Activated CD8-positive, alpha-beta memory T cell treated with anti-CD3 and anti-CD28 coated beads, Interleukin-2, amount 50 U/mL, for 1 hour (primary cell): ENCODE results near the gene USP40.

Experiments used
- DNase-seq: peaks from one replicate; pipeline ENCODE4 v3.0.0-alpha.2; 2020; ENCODE audit errors: extremely low read depth

Gene USP40

DNA sequence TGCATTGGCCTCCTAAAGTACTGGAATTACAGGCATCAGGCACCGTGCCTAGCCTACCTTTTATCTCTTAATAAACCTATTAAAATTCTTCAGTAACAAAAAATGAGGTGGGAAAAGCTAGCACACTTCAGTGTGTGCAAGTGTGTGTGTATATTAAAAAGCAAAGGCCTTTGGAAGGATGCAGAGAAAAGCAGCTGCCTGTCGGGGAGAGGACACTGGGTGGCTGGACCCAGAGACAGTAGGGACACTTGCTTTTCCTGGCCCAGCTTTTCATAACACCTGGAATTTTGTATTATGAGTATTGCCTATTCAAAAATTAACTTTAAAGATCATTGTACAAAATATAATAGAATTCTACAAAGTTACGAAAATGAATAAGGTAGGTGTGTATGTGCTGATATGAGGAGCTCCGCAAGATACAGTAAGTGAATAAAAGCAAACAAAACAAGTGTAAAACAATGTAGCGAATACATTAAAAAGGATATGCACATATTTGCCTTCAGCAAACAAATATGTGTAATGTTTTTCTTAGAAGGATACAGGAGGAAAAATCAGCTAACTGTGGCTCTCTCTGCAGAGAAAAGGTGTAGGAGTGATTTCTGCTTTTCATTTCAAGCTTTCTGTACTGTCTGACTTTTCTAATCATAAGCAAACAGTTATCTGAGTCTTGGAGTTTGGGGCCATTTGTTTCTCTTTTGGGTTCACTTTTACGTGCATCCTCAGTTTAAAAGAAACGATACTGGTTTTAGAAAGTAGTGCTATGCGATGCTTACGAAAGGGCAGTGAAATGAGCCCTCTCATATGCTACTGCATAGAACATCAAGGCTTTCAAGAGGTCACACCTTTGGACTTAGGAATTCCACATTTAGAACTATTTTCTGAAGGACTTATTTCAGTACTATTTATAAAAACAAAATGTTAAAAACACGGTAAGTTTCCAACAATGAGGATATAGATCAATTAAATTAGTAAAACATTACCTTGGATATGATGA lies 70.8 kb downstream of the USP40 start:
- DNase-seq, result no peak

DNA sequence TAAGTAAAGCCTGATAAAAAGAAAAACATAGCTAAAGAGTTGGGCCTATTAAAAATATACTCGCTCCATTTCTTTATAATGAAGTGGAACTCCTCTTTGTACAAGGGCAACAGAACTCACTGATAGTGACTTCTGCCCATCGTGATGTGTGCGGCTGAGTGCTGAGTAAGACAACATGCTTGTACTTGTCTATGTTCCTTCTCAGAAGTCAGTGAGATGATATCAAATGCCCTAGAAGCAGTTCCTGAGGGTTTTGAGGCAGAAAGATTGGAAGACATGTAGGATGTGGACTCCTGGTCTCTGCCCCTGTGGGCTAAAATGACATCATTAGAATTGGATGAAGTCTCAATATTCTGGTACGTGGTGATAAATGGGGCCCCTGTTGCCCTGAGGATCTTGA lies 73.8 kb downstream of the USP40 start:
- DNase-seq, result no peak

DNA sequence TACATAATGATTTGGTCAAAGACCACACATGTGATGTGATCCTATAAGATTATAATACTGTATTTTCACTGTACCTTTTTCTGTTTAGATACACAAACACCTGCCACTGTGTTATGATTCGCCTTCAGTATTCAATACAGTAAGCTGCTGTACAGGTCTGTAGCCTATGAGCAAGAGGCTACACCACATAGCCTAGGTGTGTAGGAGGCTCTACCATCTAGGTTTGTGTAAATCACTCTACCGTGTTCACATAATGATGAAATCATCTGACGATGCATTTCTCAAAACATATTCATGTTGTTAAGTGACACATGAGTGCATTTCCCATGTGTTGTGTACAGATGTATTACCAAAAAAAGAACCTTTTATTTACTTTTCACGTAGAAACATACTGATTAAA lies 74.5 kb downstream of the USP40 start:
- DNase-seq, result no peak

DNA sequence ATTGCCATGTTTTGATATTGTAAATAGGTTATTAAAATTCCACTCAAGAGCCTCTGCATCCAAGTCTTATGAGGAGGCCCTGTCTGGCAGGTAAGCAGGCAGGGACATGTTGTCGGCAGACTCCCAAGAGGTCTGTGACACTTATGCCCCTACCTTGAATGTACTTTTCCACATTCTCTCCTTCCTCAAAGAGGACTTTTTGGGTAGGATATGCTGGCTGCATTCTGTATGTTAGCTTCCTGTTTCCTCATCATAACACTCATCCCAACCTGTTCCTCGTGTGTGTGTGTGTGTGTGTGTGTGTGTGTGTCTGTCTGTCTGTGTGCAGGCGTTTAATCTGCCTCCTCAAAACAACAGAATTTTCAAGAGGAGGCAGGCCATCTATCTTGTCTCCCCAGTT lies 75.3 kb downstream of the USP40 start:
- DNase-seq, result no peak

DNA sequence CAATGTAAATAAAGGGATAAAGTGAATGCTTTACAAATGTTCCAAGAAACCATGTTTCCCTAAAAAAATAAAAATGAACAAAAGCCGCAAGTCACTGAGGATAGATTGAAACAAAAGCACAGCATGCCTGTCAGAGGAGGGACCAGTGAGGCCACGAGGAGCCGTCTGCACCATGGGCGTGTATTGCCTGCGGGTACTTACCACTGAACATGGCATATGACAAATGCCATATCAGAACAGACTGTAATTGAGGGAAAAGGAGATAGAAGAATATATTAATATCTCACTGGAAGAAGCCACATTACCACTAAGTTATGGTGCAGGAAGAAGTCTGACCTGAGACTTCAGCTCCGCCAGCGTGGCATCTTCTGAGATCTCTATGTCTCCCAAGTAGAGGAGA lies 75.8 kb downstream of the USP40 start:
- DNase-seq, result no peak

DNA sequence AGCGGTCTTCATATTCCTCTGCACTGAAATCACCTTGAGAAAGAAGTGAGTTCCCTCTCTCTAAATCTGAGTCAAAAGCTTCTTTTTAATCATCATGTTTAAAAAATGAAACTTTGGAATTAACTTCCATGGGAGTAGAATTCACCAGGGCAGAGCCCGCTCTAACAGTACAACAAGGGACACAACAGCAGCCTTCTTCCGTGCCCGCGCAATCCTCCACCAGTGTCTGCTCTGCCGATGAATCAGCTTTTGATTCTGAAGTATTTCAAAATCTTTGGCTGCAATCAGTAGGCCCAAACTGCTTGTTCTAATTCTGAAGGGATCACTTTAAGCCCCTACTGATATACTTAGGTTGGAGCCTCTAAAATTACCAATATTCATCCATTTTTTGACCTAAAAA lies 76.9 kb downstream of the USP40 start:
- no peak for DNase-seq

DNA sequence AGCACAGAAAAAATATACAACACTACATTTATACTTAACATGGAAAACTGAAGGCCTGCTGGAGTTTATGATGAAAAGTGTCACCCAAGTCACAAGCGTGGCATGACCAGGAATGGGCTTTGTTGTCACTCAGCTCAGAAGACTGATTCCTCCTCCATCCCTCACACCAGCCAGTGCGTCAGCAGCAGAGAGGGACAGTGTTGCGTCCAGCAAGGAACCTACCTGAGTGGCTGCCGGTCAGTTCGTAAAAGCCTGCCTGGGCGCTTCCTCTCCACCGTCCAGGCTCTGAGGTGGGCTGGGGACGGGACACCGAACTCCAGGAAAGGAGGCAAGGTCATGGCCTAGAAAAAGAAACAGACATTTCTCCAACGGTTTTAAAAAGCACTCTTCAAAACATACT lies 77.4 kb downstream of the USP40 start:
- no peak for DNase-seq

DNA sequence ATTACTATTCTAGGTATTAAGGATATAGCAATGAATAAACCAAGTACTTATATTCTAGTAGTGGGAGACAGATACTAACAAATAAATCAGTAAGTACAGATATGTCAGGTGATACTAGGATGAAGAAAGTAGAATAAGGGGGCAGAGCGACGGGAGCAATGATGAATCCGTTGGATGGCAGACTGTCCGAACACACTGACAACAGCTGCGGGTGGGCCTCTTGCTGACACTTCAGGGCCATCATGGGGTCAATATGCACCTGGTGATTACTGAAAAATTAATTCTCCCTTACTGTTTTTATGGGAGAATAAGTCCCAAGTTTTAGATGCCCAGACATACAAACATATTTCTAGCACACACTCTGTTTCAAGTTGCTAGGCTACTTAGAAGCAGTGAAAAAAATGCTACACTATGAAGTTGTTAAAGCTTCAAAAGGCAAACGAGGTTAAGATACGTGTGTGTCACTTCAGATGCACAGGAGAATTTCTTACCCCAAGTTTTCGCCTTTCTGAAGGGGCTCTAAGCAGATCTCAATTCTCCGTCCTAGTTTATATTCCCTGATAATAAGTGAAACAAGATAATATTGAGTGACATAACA lies 78.7 kb downstream of the USP40 start:
- no peak for DNase-seq

DNA sequence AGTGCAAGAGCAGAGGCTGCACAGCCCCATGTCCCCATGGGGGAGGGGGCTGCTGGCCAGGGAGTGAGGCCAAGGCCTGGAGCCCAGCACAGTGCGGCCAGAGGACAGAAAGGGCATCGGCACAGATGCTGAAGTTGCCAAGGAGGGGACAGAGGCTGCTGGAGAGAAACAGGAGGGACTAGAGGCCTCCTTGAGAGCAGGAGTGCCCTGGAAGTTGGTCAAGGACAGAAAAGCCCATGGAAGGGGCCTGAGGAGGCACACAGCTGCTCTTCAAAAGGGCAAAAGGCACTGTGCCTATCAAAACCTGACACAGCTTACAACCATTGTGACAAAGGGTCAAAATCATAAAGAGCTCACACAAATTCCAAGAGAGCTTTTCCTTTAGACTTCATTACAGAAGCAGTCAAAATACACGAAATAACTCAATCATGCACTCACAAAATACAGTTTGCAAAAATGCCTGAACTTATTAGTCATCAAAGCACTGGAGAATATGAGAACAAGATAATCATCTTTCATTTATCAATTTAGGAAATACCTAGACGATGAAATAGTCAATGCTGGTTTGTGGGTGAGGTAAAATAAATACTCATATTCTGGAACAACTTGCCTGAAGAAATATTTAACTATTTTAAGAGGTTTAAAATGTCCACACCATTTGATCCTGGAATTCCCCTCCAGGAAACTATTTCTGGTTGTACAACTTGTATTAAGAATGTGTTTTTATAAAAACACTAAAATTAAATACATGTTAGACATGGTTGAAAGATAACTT lies 79.6 kb downstream of the USP40 start:
- DNase-seq, result no peak

DNA sequence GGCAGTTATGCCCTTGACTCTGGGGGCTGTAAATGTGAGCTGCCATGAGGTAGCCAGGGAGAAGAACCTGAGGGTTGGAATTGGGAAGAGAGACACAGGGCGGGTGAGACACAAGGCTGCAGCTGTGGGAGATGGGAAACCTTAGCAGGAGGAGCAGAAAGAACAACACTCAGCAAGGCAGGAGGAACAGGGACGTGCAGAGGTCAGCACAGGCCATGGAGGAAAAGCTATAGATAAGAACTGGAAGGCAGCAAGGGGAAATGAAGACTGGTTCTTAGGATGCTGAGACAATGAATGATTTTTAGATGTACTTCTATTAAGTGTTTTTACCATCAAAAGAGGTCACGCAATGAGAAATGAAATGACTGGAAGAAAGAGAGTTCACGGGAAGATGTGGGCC lies 80.2 kb downstream of the USP40 start:
- no peak for DNase-seq

DNA sequence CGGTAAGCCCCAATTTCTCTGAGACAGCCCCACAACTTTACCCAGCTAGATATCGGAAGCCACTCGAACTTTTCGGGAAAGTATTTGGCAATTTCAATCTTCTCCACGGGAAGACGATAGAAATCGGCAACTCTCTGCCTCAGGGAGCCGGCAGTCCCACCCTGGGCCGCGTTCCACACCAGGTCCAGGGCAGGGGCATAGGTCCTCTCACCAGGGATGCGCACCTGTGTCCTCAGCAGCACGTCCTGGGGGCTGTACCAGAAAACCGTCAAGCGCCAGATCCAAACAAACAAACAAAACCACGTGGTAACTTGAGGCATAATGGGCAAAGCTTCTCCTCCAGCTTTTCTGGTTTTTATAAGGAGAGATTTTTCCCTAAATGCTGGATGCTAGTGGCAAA lies 80.9 kb downstream of the USP40 start:
- no peak for DNase-seq

DNA sequence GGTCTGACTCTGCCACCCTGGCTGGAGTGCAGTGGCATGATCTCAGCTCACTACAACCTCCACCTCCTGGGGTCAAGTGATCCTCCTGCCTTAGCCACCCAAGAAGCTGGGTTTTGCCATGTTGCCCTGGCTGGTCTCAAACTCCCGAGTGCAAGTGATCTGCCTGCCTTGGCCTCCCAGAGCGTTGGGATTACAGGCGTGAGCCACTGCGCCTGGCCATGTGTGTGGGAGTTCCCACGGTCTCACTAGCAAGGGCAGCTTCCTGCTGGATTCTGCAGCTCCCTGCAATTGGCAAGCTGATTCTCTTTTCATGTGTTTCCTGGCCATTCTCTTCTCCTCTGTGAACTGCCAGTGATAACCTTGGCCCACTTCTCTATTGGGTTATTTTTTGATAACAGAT lies 84.0 kb downstream of the USP40 start:
- DNase-seq, result no peak

DNA sequence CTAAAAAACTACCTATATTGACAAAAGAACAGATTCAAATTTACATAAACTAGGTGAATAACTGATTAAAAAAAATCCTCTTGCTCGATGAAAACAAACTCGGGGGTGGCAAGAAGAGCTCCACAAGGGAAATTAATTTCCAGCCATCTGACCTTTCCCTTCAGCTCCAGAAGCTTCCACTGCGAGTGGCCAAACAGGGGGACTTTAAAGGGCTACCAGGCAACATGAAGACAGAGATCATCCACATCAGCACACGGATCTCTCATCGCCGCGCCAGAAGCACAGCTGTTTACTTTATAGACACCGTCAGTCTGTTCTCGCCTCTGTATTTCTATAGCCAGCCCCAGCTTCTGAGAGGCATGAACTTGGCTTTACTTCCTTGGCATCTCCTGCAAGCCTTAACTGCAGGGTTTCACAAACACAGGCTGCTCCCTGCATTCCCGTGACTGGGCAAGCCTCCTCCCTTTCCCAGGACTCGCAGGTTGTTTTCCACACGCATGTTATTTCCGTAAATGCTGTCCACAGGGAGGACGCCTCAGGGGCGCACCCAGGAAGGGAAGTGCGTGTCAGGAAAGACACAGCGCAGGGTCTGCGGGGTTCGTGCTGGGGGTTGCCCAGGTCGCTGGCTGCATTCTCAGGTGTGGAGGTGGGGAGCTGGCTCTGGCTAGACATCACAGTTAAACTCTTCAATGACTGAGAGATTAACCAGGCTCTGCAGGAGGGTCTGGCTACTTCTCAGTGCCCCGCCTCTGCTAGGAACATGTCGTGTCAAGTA lies 85.0 kb downstream of the USP40 start:
- DNase-seq, result no peak

DNA sequence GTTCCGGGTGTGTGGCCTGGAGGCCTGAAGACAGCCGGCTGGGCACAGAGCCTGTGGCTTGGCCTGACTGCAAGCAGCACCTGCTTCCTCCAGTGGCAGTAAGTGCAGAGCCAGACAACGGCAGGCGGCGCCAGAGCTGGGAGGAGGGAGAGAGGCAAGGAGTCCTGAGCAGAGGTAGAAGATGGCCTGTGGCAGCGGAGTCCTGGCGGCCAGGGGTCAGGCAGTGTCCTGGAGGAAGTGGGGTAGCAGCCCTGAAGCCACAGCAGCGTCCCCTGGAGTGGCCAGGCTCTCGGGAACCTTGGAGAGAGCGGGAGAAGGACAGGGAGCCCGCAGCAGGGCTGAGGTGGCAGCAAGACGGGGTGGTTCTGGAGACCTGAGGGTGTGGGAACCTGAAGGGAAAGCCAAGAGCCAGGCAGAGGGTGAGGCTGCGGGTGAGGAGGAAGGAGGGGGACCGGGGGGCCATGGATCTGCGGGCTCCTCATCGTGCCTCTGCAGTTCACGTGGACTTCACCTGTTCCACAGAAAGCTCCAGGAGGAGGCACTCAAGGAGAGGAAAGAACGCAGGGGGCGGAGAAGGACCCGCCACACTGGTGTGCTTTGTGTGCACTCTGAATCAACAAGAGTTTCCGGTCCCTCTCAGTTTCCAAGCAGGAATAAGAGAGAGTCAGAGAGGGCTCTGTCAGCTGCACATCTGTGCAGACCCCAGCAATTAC lies 85.9 kb downstream of the USP40 start:
- DNase-seq, result no peak

DNA sequence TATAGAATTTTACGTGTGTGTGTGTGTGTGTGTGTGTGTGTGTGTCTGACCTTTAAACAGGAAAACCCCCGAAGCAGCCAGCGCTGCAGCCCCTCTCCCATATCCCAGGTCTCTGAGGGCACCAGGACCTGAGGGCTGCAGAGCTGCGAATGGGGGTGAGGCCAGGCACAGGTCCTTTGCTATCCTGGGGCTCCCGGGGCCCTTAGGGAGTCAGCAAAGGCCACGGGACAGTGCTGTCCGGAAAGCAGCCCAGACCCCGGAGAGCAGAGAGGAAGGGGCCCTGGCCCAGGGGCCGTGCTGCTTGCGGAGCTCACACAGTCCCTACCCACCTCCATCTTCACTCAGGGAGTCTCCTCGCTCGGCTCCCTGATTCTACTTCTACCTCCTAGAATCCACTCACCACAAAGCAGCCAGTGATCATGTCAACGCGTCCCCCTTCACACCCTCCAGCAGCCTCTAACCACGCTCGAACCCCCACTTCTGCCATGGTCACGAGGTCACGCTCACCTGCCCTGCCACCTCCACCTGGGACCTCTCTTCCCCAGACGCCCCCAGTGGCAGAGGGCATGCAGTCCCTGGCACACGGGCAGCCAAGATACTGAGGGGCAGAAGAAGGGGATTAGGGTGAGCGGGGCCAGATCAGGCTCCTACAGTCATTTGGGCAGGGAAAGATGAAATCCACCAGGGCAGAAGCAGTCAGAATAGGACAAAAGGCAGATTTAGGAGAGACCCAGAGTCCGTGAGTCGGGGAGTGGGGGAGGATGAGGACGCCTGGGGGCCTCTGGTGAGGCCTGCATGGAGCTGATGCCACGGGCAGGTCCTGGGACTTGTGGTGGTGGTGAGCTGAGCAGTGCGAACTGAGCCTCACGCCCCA lies 86.7 kb downstream of the USP40 start:
- DNase-seq, result no peak

DNA sequence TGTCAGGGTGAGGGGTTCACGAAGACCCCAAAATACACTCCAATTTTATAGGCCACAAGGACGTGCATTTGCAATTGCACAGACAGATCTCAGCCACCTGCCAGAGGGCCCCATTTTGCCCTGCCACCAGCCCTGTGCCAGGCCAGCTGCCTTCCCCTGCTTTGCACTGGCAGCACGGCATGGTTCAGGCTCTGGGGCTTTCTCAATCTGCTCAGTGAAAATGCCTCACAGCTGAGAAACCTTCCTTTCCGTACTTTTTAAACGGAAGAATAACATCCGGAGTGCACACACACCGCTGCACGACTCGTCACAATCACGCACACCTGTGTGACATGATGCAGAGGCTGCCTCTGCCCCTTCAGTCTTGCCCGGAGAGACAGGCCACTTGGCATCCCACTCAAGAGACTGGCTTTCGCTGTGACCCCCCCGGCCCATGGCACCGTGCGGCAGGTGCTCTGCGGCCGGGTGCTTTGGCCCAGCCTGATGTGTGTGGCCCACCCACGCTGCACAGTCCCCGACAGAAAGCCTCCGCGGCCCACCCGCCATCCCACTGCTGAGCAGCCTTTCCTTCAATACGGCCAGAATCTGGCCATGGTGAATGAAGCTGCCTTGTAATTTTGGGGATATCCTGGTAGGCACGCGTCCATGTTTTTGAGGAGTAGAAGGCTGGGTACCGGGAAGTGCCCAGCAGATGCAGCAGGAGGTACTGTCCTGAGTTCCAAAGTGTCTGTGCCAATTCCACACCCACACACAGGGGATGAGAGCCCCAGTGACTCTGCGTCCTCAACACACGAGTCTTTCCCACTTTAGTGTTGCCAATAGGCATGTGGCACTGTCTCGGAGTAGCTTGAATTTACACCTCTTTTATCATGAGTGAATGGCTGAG lies 88.8 kb downstream of the USP40 start:
- DNase-seq, result no peak

DNA sequence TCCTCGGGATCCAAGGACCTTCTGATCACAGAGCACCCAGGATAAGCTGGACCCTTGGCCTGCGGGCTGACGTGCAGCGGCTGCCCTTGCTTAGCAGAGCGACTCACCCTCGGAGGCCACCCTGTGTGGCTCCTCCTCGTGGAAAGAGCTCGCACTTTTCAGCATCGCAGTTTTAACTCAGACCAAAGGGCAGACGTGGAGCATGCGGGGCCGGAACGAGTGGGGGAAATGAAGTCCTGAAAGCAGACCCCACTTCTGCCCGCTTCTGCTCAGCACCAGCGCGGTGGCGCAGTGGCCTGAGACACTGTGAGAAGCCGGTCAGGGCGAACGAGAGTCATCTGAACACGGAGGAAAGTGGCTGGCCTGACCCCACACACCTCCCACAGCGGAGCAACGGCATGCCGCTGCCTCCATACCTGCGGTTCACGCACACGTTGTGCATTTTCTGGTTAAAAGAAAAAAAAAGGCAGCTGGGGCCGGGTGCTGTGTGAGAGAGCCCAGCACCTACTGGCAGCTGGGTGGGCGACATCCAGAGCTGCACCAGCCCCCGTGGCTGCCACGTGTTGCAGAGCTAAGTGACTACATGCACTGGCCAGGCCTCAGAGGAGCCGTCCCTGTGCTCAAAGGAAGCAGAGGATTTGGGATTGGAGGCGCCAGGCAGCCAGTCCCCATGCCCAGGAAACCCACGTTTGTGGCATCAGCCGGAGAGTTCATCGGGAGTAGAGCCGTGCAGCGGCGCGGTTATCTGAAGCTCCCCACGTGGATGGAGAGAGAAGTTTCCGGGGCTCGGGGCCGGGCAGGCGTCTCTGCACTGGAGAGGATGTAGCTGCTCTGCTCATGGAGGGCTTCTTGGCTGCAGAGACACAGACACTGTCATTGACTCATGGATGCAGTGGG lies 89.7 kb downstream of the USP40 start:
- DNase-seq, result no peak

DNA sequence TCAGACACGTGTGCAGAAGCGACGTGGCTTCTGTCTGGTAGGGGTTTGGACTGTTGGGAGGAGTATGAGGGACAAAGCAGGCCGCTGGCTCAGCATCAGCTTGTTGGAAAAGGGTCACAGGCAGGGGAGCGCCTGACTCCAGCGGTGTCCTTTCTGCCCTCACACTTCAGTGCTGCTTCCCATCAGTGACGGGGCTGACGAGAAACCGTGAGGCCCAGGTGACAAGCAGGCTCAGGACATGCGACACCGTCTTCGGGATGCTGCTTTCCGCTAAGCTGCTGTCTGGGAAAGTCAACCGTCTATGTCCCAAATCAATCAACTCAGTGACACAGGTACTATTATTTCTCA lies 90.5 kb downstream of the USP40 start:
- DNase-seq, result no peak
